PFSK-1 (cell line): ENCODE results near the gene CXCR6.

Experiments
- FOXP2 ChIP-seq: optimal IDR thresholded peaks from 2 replicates; pipeline ENCODE3; 2011; ENCODE audit warnings: borderline replicate concordance, control low read depth, inconsistent platforms; ENCODE audit not compliant: insufficient read depth; ENCODE audit errors: extremely low read length, extremely low read depth
- POLR2AphosphoS5 ChIP-seq: IDR thresholded peaks from 2 replicates; pipeline ENCODE4 v1.6.1; 2012; ENCODE audit warnings: low read depth, mild to moderate bottlenecking, control low read depth, low read length, moderate library complexity
- REST ChIP-seq, 2 experiments: IDR thresholded peaks; 2 replicates each; pipeline versions ENCODE4 v1.6.1 to v1.8.0; 2011 to 2012; ENCODE audit warnings: low read depth in 2 of 2, low read length in 2 of 2, control low read depth in 1 of 2, inconsistent platforms in 1 of 2, mild to moderate bottlenecking in 1 of 2, moderate library complexity in 1 of 2; ENCODE audit not compliant: insufficient read depth in 1 of 2
- SIN3A ChIP-seq: IDR thresholded peaks from 2 replicates; pipeline ENCODE4 v1.6.1; 2012; ENCODE audit warnings: mild to moderate bottlenecking, low read length, moderate library complexity, borderline replicate concordance; ENCODE audit not compliant: insufficient read depth
- TAF1 ChIP-seq: IDR thresholded peaks from 2 replicates; pipeline ENCODE4 v1.6.1; 2012; ENCODE audit warnings: low read length, control low read depth, borderline replicate concordance; ENCODE audit not compliant: insufficient read depth

CXCR6 gene

GRCh38 chr3:45974686-45975085 lies 31.4 kb downstream of the CXCR6 start:
- TF ChIP-seq FOXP2 (no peak), TAF1 (no peak), POLR2AphosphoS5 (no peak), REST (IDR thresholded peaks at IDR 0.05; ENCODE audit: insufficient read depth in 1 of 2, low read depth in 2 of 2, low read length in 2 of 2) (no peak), SIN3A (no peak)

DNA sequence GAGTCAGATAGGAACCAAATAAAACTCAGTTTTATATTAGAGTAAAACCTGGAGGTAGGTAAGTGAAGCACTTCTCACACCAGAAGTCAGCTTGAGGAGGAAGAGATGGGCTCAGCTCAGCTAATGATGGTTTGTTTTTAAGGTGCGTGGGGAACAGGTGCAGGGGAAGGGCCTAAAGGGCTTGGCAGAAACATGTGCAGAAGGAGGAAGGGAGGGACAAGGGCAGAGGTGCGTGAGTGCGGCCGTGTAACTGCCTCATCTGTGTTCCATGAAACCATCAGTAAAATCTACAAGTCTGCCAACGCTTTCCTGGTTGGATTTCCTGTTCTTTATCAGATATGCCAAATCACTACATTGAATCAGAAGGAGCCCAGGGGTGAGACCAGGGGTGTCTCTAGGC lies 32.4 kb downstream of the CXCR6 start:
- TF ChIP-seq POLR2AphosphoS5 (no peak), SIN3A (no peak), TAF1 (no peak), FOXP2 (no peak), REST (IDR thresholded peaks at IDR 0.05; ENCODE audit: insufficient read depth in 1 of 2, low read depth in 2 of 2, low read length in 2 of 2) (no peak)

DNA sequence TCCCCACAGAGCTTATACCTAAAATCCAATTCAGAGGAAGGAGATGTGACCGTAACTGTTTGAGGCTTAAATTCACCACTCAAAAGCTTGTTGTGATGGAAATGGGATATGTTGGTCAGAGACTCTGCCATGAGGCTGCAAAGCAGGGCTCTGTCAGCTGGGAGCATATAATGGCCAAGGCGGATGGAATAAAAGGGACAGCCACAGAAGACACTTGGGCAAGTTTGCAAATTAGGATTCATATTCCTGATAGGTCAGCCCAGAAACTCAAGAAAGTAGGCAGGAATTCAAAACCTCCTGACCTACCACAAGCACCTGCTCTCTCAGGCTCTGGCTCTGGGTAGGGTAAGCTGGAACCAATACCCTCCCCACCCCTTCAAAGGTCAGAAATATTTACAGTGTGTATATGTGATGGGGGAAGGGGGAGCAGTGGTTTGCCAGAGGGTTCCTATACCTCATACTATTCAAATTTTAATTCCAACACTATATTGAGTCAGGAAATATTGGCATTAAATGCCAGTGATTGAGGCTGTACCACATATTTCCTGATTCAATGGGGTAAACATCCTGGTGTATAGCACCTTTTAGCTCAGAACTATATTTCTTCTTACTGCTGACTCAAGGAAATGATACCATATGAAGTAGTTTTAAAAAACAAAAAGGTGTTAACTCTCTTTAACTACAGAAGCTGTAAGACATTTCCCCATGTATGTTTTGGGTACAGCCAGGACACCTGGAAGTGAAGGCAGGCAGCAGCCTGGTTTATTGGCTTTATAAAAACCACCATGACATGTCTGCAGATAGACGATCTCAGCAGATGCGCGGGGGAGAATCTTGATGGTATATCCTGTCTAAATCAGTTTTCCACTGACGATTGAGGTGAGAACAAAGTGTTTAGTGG lies 33.2 kb downstream of the CXCR6 start:
- no peak for TF ChIP-seq SIN3A
- no peak for TF ChIP-seq TAF1
- TF ChIP-seq POLR2AphosphoS5 = no peak

- no peak for TF ChIP-seq REST (IDR thresholded peaks at IDR 0.05; ENCODE audit: insufficient read depth in 1 of 2, low read depth in 2 of 2, low read length in 2 of 2)
- TF ChIP-seq SIN3A = no peak
- TF ChIP-seq TAF1 = no peak
- no peak for TF ChIP-seq FOXP2
- TF ChIP-seq POLR2AphosphoS5 = no peak
Measured at GRCh38 chr3:45978006-45978761, 34.9 kb downstream of the CXCR6 start.

DNA sequence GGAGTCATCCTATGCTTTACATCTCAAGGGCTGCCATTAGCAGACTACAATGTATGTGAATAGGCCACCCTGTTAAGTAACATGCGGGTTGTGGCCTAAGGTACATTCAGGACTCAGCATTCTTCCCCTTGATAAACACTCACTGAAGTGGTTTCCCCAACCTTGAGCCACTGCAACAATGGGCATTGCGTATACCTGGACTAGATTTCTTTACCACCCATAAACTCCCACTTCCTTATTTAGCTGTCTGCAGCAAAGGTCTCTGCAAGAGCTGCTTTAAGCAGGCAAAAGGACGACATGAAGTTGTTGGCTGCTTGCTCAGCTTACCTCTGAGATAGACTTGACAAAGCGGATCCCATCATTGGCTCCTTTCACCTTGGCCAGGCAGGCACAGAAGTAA lies 36.1 kb downstream of the CXCR6 start:
- TF ChIP-seq FOXP2 = no peak
- TF ChIP-seq TAF1 = no peak
- TF ChIP-seq REST (IDR thresholded peaks at IDR 0.05; ENCODE audit: insufficient read depth in 1 of 2, low read depth in 2 of 2, low read length in 2 of 2) = no peak
- TF ChIP-seq POLR2AphosphoS5 = no peak
- no peak for TF ChIP-seq SIN3A
